PC-3 (cell line): ENCODE results near the gene PTPRE. TPM values are rescaled to one million over a fixed set of nuclear protein-coding genes. Genes with fewer than 3 reads are reported as not detected.

ENCODE experiments used
- ATAC-seq: fragments of 200-7000 bp; cut with Tn5 transposase; 2 replicates; pipeline ENCODE4 v1.9.1; 2020; ENCODE audit warnings: mild to moderate bottlenecking, moderate library complexity
- BruUV-seq: library from RNA; stranded (reverse); fragments of 400-500 nt; replicated peaks from 2 replicates; lab custom pipeline; 2021; lab: Mats Ljungman, UMichigan
- CTCF ChIA-PET: fragments of 300-600 bp; sonication (Branson Sonifier 250); formaldehyde crosslinking; loops from one replicate; lab custom pipeline; 2022; ENCODE audit warnings: antibody characterized with exemption; lab: Charles Lee
- POLR2A ChIA-PET: fragments of 300-600 bp; sonication (Branson Sonifier 250); formaldehyde crosslinking; loops from one replicate; lab custom pipeline; 2022; ENCODE audit warnings: antibody characterized with exemption; ENCODE audit not compliant: unreplicated experiment; lab: Charles Lee
- DNase-seq: peaks from one replicate; pipeline ENCODE4 v3.0.0-alpha.2; 2015
- H2AFZ ChIP-seq: fragments of 300-600 bp; sonication (generic); 2 replicates; pipeline ENCODE4 v1.6.0; 2016; ENCODE audit warnings: antibody characterized with exemption, low read length
- H3F3A ChIP-seq: fragments of 300-600 bp; sonication (generic); one replicate; pipeline ENCODE4 v1.6.0; 2017; ENCODE audit warnings: antibody characterized with exemption, low read length, control low read depth, mild to moderate bottlenecking; ENCODE audit not compliant: unreplicated experiment
- H3K27ac ChIP-seq: fragments of 300-600 bp; sonication (generic); 2 replicates; pipeline ENCODE4 v1.5.1; 2016; ENCODE audit warnings: mild to moderate bottlenecking, low read length
- H3K27me3 ChIP-seq: fragments of 300-600 bp; sonication (generic); 2 replicates; pipeline ENCODE4 v1.6.1; 2016; ENCODE audit warnings: low read length, mixed read lengths
- H3K36me3 ChIP-seq: fragments of 300-600 bp; sonication (generic); 2 replicates; pipeline ENCODE4 v1.6.1; 2016; ENCODE audit warnings: low read depth, mixed run types, low read length, mixed read lengths
- H3K4me1 ChIP-seq: fragments of 300-600 bp; sonication (generic); 2 replicates; pipeline ENCODE4 v1.5.1; 2016; ENCODE audit warnings: low read length; ENCODE audit not compliant: insufficient read depth
- H3K4me2 ChIP-seq: fragments of 300-600 bp; sonication (generic); 2 replicates; pipeline ENCODE4 v1.6.0; 2016; ENCODE audit warnings: low read length
- H3K4me3 ChIP-seq: fragments of 300-600 bp; sonication (generic); 2 replicates; pipeline ENCODE4 v1.5.1; 2016; ENCODE audit warnings: mild to moderate bottlenecking, low read length, mixed read lengths
- H3K79me2 ChIP-seq: fragments of 300-600 bp; sonication (generic); 2 replicates; pipeline ENCODE4 v1.6.1; 2017; ENCODE audit warnings: low read length, mixed read lengths
- H3K9ac ChIP-seq: fragments of 300-600 bp; sonication (generic); 2 replicates; pipeline ENCODE4 v1.6.0; 2016; ENCODE audit warnings: mild to moderate bottlenecking, low read length
- H3K9me2 ChIP-seq: fragments of 300-600 bp; sonication (generic); replicated peaks from 2 replicates; pipeline ENCODE4 v1.6.1; 2016; ENCODE audit warnings: mixed run types, low read length, mixed read lengths
- H3K9me3 ChIP-seq: fragments of 300-600 bp; sonication (generic); 2 replicates; pipeline ENCODE4 v1.6.1; 2016; ENCODE audit warnings: low read length, mixed read lengths
- H4K20me1 ChIP-seq: fragments of 300-600 bp; sonication (generic); 2 replicates; pipeline ENCODE4 v1.6.1; 2016; ENCODE audit warnings: low read length, mixed read lengths
- EZH2 ChIP-seq: fragments of 300-600 bp; sonication (generic); IDR thresholded peaks from one replicate; pipeline ENCODE4 v1.6.1; 2017; ENCODE audit warnings: antibody characterized with exemption, mild to moderate bottlenecking, low read length; ENCODE audit not compliant: unreplicated experiment
- EZH2phosphoT487 ChIP-seq: fragments of 300-600 bp; sonication (generic); IDR thresholded peaks from 2 replicates; pipeline ENCODE4 v1.6.1; 2018; ENCODE audit warnings: mild to moderate bottlenecking, antibody characterized with exemption, low read length, borderline replicate concordance
- intact Hi-C: fragments of 100-400 bp; cut with micrococcal nuclease; formaldehyde crosslinking; loops from 2 replicates; pipeline ENCODE4 v1.9.0; 2023
- total RNA-seq: library from RNA; depleted of rRNA; stranded (reverse); fragments of >200 nt; gene quantifications from 2 replicates; pipeline ENCODE4 v1.2.3, GENCODE V29; 2014
- TF ChIP-seq, protein P1 (sequence below): fragments of 300-600 bp; sonication (generic); conservative IDR thresholded peaks from 2 replicates; pipeline ENCODE4 v1.5.1; 2017; ENCODE audit warnings: antibody characterized with exemption, low read depth, mild to moderate bottlenecking, low read length

The PTPRE gene
- total RNA-seq, 1 experiment from 2014 or later, result 3.1 TPM

GRCh38 chr10:127872871-127873600 is 33.9 kb upstream of the PTPRE start:
- H3K4me2 ChIP-seq, result no peak overlapping the region
- H3F3A ChIP-seq, result no peaks in the 10 kb centered on the region
- H3K9me3 ChIP-seq, result no peaks in the 10 kb centered on the region
- TF ChIP-seq, protein P1, sequence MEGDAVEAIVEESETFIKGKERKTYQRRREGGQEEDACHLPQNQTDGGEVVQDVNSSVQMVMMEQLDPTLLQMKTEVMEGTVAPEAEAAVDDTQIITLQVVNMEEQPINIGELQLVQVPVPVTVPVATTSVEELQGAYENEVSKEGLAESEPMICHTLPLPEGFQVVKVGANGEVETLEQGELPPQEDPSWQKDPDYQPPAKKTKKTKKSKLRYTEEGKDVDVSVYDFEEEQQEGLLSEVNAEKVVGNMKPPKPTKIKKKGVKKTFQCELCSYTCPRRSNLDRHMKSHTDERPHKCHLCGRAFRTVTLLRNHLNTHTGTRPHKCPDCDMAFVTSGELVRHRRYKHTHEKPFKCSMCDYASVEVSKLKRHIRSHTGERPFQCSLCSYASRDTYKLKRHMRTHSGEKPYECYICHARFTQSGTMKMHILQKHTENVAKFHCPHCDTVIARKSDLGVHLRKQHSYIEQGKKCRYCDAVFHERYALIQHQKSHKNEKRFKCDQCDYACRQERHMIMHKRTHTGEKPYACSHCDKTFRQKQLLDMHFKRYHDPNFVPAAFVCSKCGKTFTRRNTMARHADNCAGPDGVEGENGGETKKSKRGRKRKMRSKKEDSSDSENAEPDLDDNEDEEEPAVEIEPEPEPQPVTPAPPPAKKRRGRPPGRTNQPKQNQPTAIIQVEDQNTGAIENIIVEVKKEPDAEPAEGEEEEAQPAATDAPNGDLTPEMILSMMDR, result peak; percentile 38; the same call in 1 of the 2 replicates
- no peak for TF ChIP-seq EZH2phosphoT487
- no peak overlapping the region for H3K4me3 ChIP-seq
- H3K27me3 ChIP-seq, result peaks cover 11% of the 10 kb centered on the region
- DNase-seq (peak; percentile 28), ATAC-seq (no peak)
- no peaks in the 10 kb centered on the region for H3K36me3 ChIP-seq
- no peaks in the 10 kb centered on the region for H3K4me1 ChIP-seq
- CTCF ChIA-PET, result no interaction called here
- no peak overlapping the region for H3K27ac ChIP-seq
- no peaks in the 10 kb centered on the region for H4K20me1 ChIP-seq
- H3K9me2 ChIP-seq, result no peaks in the 10 kb centered on the region
- POLR2A ChIA-PET, result no interaction called here
- H3K79me2 ChIP-seq, result no peaks in the 10 kb centered on the region
- no TSS peak for BruUV-seq
- intact Hi-C loops, result no loop called here
- no peak overlapping the region for H2AFZ ChIP-seq
- H3K9ac ChIP-seq, result no peak overlapping the region

- Histone ChIP-seq H3F3A (no peaks in the 10 kb centered on the region), H3K79me2 (no peaks in the 10 kb centered on the region), H3K4me3 (no peak overlapping the region), H4K20me1 (no peaks in the 10 kb centered on the region), H2AFZ (no peak overlapping the region), H3K4me1 (no peaks in the 10 kb centered on the region), H3K9me2 (no peaks in the 10 kb centered on the region), H3K27me3 (peaks cover 11% of the 10 kb centered on the region), H3K9me3 (no peaks in the 10 kb centered on the region), H3K36me3 (no peaks in the 10 kb centered on the region), H3K4me2 (no peak overlapping the region), H3K27ac (no peak overlapping the region), H3K9ac (no peak overlapping the region)
- TF ChIP-seq EZH2phosphoT487 (no peak), EZH2 (no peak)
- TF ChIP-seq, protein P1, result no peak
- ATAC-seq (no peak), DNase-seq (no peak)
- no TSS peak for BruUV-seq
- POLR2A ChIA-PET, result no interaction called here
- CTCF ChIA-PET, result no interaction called here
- intact Hi-C loops, result no loop called here
Measured at GRCh38 chr10:127873901-127874470, 32.9 kb upstream of the PTPRE start.
